A673 (cell line): Measurements from ENCODE around the gene TMPRSS11E. TPM values are rescaled to one million over a fixed set of nuclear protein-coding genes. Genes with fewer than 3 reads are reported as not detected.

Source experiments
- BruUV-seq: library from RNA; stranded (reverse); fragments of 400-500 nt; replicated peaks from 2 replicates; lab custom pipeline; 2021; lab: Mats Ljungman, UMichigan
- CTCF ChIA-PET: fragments of 300-600 bp; sonication (Branson Sonifier 250); formaldehyde crosslinking; loops from one replicate; lab custom pipeline; 2022; ENCODE audit warnings: antibody characterized with exemption; lab: Charles Lee
- POLR2A ChIA-PET: fragments of 300-600 bp; sonication (Branson Sonifier 250); formaldehyde crosslinking; loops from one replicate; lab custom pipeline; 2022; ENCODE audit warnings: antibody characterized with exemption; ENCODE audit not compliant: low non-redundant PET; lab: Charles Lee
- DNase-seq: peaks from one replicate; pipeline ENCODE4 v3.0.0-alpha.2; 2015; ENCODE audit warnings: low spot score
- H3K27ac ChIP-seq: fragments of 200-600 bp; sonication (generic); 2 replicates; pipeline ENCODE4 v1.5.1; 2016; ENCODE audit warnings: mixed run types, low read depth, mild to moderate bottlenecking, mixed read lengths, antibody characterized with exemption, low read length; ENCODE audit not compliant: poor library complexity, severe bottlenecking
- H3K27me3 ChIP-seq: fragments of 200-600 bp; sonication (generic); replicated peaks from 2 replicates; pipeline ENCODE4 v1.6.1; 2017; ENCODE audit warnings: mixed run types, low read depth, mild to moderate bottlenecking, mixed read lengths, antibody characterized with exemption, low read length; ENCODE audit not compliant: insufficient read depth, poor library complexity
- H3K36me3 ChIP-seq: fragments of 200-600 bp; sonication (generic); 2 replicates; pipeline ENCODE4 v1.6.1; 2016; ENCODE audit warnings: mixed run types, mild to moderate bottlenecking, mixed read lengths, antibody characterized with exemption, low read length; ENCODE audit not compliant: insufficient read depth, poor library complexity, severe bottlenecking
- H3K4me1 ChIP-seq: fragments of 200-600 bp; sonication (generic); 2 replicates; pipeline ENCODE4 v1.6.1; 2017; ENCODE audit warnings: mixed run types, mild to moderate bottlenecking, mixed read lengths, antibody characterized with exemption, low read length; ENCODE audit not compliant: insufficient read depth, poor library complexity, severe bottlenecking
- H3K4me3 ChIP-seq: fragments of 200-600 bp; sonication (generic); 2 replicates; pipeline ENCODE4 v1.5.1; 2016; ENCODE audit warnings: low read depth, mixed run types, mild to moderate bottlenecking, mixed read lengths, low read length; ENCODE audit not compliant: poor library complexity, severe bottlenecking
- H3K9me3 ChIP-seq: fragments of 200-600 bp; sonication (generic); 2 replicates; pipeline ENCODE4 v1.6.1; 2016; ENCODE audit warnings: mixed run types, low read depth, mild to moderate bottlenecking, mixed read lengths, antibody characterized with exemption, low read length; ENCODE audit not compliant: poor library complexity, severe bottlenecking
- CTCF ChIP-seq: fragments of 300-800, 200-600 bp; sonication (generic); conservative IDR thresholded peaks from 2 replicates; pipeline ENCODE4 v1.5.1; 2017; ENCODE audit warnings: low read depth, mild to moderate bottlenecking, antibody characterized with exemption, low read length, moderate library complexity, mixed read lengths
- EZH2 ChIP-seq: fragments of 200-600 bp; sonication (generic); IDR thresholded peaks from 2 replicates; pipeline ENCODE4 v1.6.1; 2017; ENCODE audit warnings: borderline replicate concordance, low read depth, mild to moderate bottlenecking, mixed read lengths, antibody characterized with exemption, low read length; ENCODE audit not compliant: poor library complexity, severe bottlenecking
- intact Hi-C: fragments of 100-400 bp; cut with micrococcal nuclease; formaldehyde crosslinking; loops from one replicate; pipeline ENCODE4 v1.10.0; 2022; ENCODE audit not compliant: unreplicated experiment
- total RNA-seq: library from RNA; stranded (reverse); gene quantifications from 2 replicates; pipeline ENCODE4 v1.2.3, GENCODE V29; 2021

TMPRSS11E gene
- total RNA-seq, 1 experiment from 2014 or later: not detected

- intact Hi-C loops: no loop called here
- BruUV-seq: no TSS peak
- H3K36me3 ChIP-seq: no peaks in the 10 kb centered on the region
- H3K27ac ChIP-seq: no peak overlapping the region
- DNase-seq: no peak
- no peaks in the 10 kb centered on the region for H3K4me1 ChIP-seq
- TF ChIP-seq EZH2 (no peak), CTCF (no peak)
- ChIA-PET POLR2A (no interaction called here), CTCF (no interaction called here)
- H3K27me3 ChIP-seq: no peaks in the 10 kb centered on the region
- no peaks in the 10 kb centered on the region for H3K9me3 ChIP-seq
- H3K4me3 ChIP-seq: no peak overlapping the region
Observed at GRCh38 chr4:68489338-68489737, 42.1 kb downstream of the TMPRSS11E start.

- ChIA-PET POLR2A (no interaction called here), CTCF (no interaction called here)
- H3K9me3 ChIP-seq: no peaks in the 10 kb centered on the region
- no peaks in the 10 kb centered on the region for H3K4me1 ChIP-seq
- no peak overlapping the region for H3K27ac ChIP-seq
- TF ChIP-seq EZH2 (no peak), CTCF (no peak)
- DNase-seq: peak; percentile 4
- H3K36me3 ChIP-seq: no peaks in the 10 kb centered on the region
- no peak overlapping the region for H3K4me3 ChIP-seq
- H3K27me3 ChIP-seq: no peaks in the 10 kb centered on the region
- intact Hi-C loops: no loop called here
- BruUV-seq: no TSS peak
Observed at GRCh38 chr4:68490826-68491457, 43.7 kb downstream of the TMPRSS11E start.

GRCh38 chr4:68494688-68495087 lies 47.4 kb downstream of the TMPRSS11E start:
- no peaks in the 10 kb centered on the region for H3K27me3 ChIP-seq
- no TSS peak for BruUV-seq

More at GRCh38 chr4:68494688-68495087, 47.4 kb downstream of the TMPRSS11E start:
- ChIA-PET POLR2A (no interaction called here), CTCF (no interaction called here)
- intact Hi-C loops: no loop called here
- no peaks in the 10 kb centered on the region for H3K36me3 ChIP-seq
- TF ChIP-seq CTCF: no peak
- no peak for TF ChIP-seq EZH2
- H3K4me3 ChIP-seq: no peak overlapping the region
- H3K9me3 ChIP-seq: no peaks in the 10 kb centered on the region
- peak overlapping the region; percentile 37 for H3K27ac ChIP-seq
- no peaks in the 10 kb centered on the region for H3K4me1 ChIP-seq
- no peak for DNase-seq
